Stimulated activated naive CD4-positive, alpha-beta T cell treated with Interleukin-2 at 50 U/mL for 16 hours (primary cell): ENCODE measurements around the gene TRIM24.
"Not testable (repeated sequence)": the region's sequence is repeated elsewhere in the genome, so short reads cannot be mapped to it uniquely, and the experiment has no call there.

ENCODE experiments used
- DNase-seq: peaks from one replicate; lab custom pipeline; 2025; lab: John Stamatoyannopoulos, UW

The TRIM24 gene

GRCh38 chr7:138460176-138460648, at the start of gene TRIM24:
Gene TRIM24 (plus strand): TSS chr7:138460259. CDS start chr7:138460549, 290 bp downstream.
- DNase-seq, result no peak

GRCh38 chr7:138412077-138412476, 48.0 kb upstream of the TRIM24 start:
- DNase-seq, result not testable (repeated sequence)

- not testable (repeated sequence) for DNase-seq
These were observed 47.1 kb upstream of the TRIM24 start for GRCh38 chr7:138412921-138413320.

- no peak for DNase-seq
These were observed 42.9 kb upstream of the TRIM24 start for GRCh38 chr7:138417078-138417700.

- no peak for DNase-seq
These were observed 42.3 kb upstream of the TRIM24 start for GRCh38 chr7:138417764-138418163.

- not testable (repeated sequence) for DNase-seq
These were observed 41.7 kb upstream of the TRIM24 start for GRCh38 chr7:138418403-138418802.

- no peak for DNase-seq
These were observed 35.0 kb upstream of the TRIM24 start for GRCh38 chr7:138425026-138425425.

- DNase-seq, result no peak
These were observed 30.3 kb upstream of the TRIM24 start for GRCh38 chr7:138429577-138430250.

GRCh38 chr7:138431517-138431916, 28.5 kb upstream of the TRIM24 start:
- no peak for DNase-seq

GRCh38 chr7:138433583-138434443, 26.2 kb upstream of the TRIM24 start:
- no peak for DNase-seq

GRCh38 chr7:138434597-138435019, 25.5 kb upstream of the TRIM24 start:
- no peak for DNase-seq

GRCh38 chr7:138435231-138435919, 24.7 kb upstream of the TRIM24 start:
- DNase-seq, result no peak

- DNase-seq, result no peak
These were observed 23.7 kb upstream of the TRIM24 start for GRCh38 chr7:138436388-138436787.

- no peak for DNase-seq
These were observed 19.6 kb upstream of the TRIM24 start for GRCh38 chr7:138440460-138440859.

GRCh38 chr7:138442822-138443221, 17.2 kb upstream of the TRIM24 start:
- no peak for DNase-seq

GRCh38 chr7:138449580-138449979, 10.5 kb upstream of the TRIM24 start:
- peak; percentile 20 for DNase-seq

GRCh38 chr7:138455609-138456008, 4.5 kb upstream of the TRIM24 start:
- no peak for DNase-seq

- no peak for DNase-seq
These were observed 3.8 kb upstream of the TRIM24 start for GRCh38 chr7:138456220-138456619.

- no peak for DNase-seq
These were observed 1.3 kb upstream of the TRIM24 start for GRCh38 chr7:138458576-138459412.

GRCh38 chr7:138459413-138460175, 465 bp upstream of the TRIM24 start:
- peak; percentile 98 for DNase-seq
